NCI-H2227 treated with DMSO at 0.1 percent for 48 hours (cell line): Measurements from ENCODE around the gene MRS2.
A peak's percentile ranks its signal among the peaks of the same experiment; 100 is the strongest.

Experiments
- DNase-seq: peaks from one replicate; lab custom pipeline; 2025; lab: John Stamatoyannopoulos, UW

The MRS2 gene

GRCh38 chr6:24430086-24430485 is 27.4 kb downstream of the MRS2 start:
- DNase-seq = no peak

GRCh38 chr6:24431045-24431451 is 28.3 kb downstream of the MRS2 start:
- DNase-seq = peak; percentile 17

GRCh38 chr6:24432611-24433010 is 29.9 kb downstream of the MRS2 start:
- DNase-seq = no peak

- no peak for DNase-seq
Observed at GRCh38 chr6:24436979-24437378, 34.2 kb downstream of the MRS2 start.

- DNase-seq = no peak
Observed at GRCh38 chr6:24439858-24440539, 37.3 kb downstream of the MRS2 start.

- no peak for DNase-seq
Observed at GRCh38 chr6:24440897-24441598, 38.3 kb downstream of the MRS2 start.

- DNase-seq = no peak
Observed at GRCh38 chr6:24441599-24441904, 38.8 kb downstream of the MRS2 start.

- no peak for DNase-seq
Observed at GRCh38 chr6:24444588-24444987, 41.9 kb downstream of the MRS2 start.

- no peak for DNase-seq
Observed at GRCh38 chr6:24445704-24446103, 43.0 kb downstream of the MRS2 start.

- no peak for DNase-seq
Observed at GRCh38 chr6:24446670-24447069, 43.9 kb downstream of the MRS2 start.

- no peak for DNase-seq
Observed at GRCh38 chr6:24448396-24448795, 45.7 kb downstream of the MRS2 start.

GRCh38 chr6:24448828-24449525 is 46.2 kb downstream of the MRS2 start:
- DNase-seq = no peak

- DNase-seq = no peak
Observed at GRCh38 chr6:24451581-24452388, 49.0 kb downstream of the MRS2 start.

GRCh38 chr6:24453921-24454320 is 51.2 kb downstream of the MRS2 start:
- DNase-seq = no peak

GRCh38 chr6:24454452-24454851 is 51.7 kb downstream of the MRS2 start:
- DNase-seq = no peak

GRCh38 chr6:24455061-24455460 is 52.3 kb downstream of the MRS2 start:
- DNase-seq = no peak

- DNase-seq = no peak
Observed at GRCh38 chr6:24458134-24458533, 55.4 kb downstream of the MRS2 start.

- no peak for DNase-seq
Observed at GRCh38 chr6:24458941-24459340, 56.2 kb downstream of the MRS2 start.

- DNase-seq = no peak
Observed at GRCh38 chr6:24460966-24461365, 58.2 kb downstream of the MRS2 start.

GRCh38 chr6:24464253-24465038 is 61.7 kb downstream of the MRS2 start:
- DNase-seq = no peak

GRCh38 chr6:24469811-24470210 is 67.1 kb downstream of the MRS2 start:
- no peak for DNase-seq

GRCh38 chr6:24472181-24472580 is 69.4 kb downstream of the MRS2 start:
- no peak for DNase-seq
